LNCAP (cell line): ENCODE measurements around the gene CNOT1.

Source experiments
- CTCF ChIP-seq: fragments of 450-650 bp; IDR thresholded peaks from 2 replicates; pipeline ENCODE4 v1.5.1; 2017; ENCODE audit warnings: mild to moderate bottlenecking

CNOT1 gene

GRCh38 chr16:58563775-58564174 lies 65.9 kb downstream of the CNOT1 start:
- no peak for TF ChIP-seq CTCF

- no peak for TF ChIP-seq CTCF
Measured at GRCh38 chr16:58563235-58563634, 66.4 kb downstream of the CNOT1 start.

GRCh38 chr16:58556678-58557077 lies 72.9 kb downstream of the CNOT1 start:
- TF ChIP-seq CTCF = no peak

GRCh38 chr16:58551496-58551895 lies 78.1 kb downstream of the CNOT1 start:
- no peak for TF ChIP-seq CTCF

GRCh38 chr16:58548378-58548777 lies 81.2 kb downstream of the CNOT1 start:
- no peak for TF ChIP-seq CTCF

GRCh38 chr16:58543685-58544084 lies 85.9 kb downstream of the CNOT1 start:
- TF ChIP-seq CTCF = no peak

- TF ChIP-seq CTCF = no peak
Measured at GRCh38 chr16:58542291-58542690, 87.3 kb downstream of the CNOT1 start.

- no peak for TF ChIP-seq CTCF
Measured at GRCh38 chr16:58541711-58542110, 87.9 kb downstream of the CNOT1 start.
